ENCODE data around the gene FMR1.

GRCh38 chrX:147912093-147912801 is 528 bp downstream of the FMR1 start:
- TF ChIP-seq CTCF (IDR thresholded peaks at IDR 0.05) = no peak
- no peak for TF ChIP-seq POLR2A (IDR thresholded peaks at IDR 0.05)
- TF ChIP-seq EP300 (IDR thresholded peaks at IDR 0.05) = no peak
